NAMALWA (cell line): Measurements from ENCODE around the gene RXRG.

Experiments used
- DNase-seq: peaks from one replicate; pipeline ENCODE4 v3.0.0-alpha.2; 2015; ENCODE audit warnings: low spot score

The RXRG gene

GRCh38 chr1:165369255-165369848 is 75.6 kb downstream of the RXRG start:
- peak; percentile 72 for DNase-seq

- peak; percentile 89 for DNase-seq
These were observed 77.4 kb downstream of the RXRG start for GRCh38 chr1:165367375-165367993.

- DNase-seq, result no peak
These were observed 79.6 kb downstream of the RXRG start for GRCh38 chr1:165365341-165365740.

GRCh38 chr1:165364568-165365133 is 80.3 kb downstream of the RXRG start:
- no peak for DNase-seq

GRCh38 chr1:165356876-165357275 is 88.0 kb downstream of the RXRG start:
- DNase-seq, result no peak

- DNase-seq, result no peak
These were observed 88.7 kb downstream of the RXRG start, which contains the start of gene LMX1A for GRCh38 chr1:165355977-165356811. Gene LMX1A, minus strand, starts transcription at chr1:165356715. Its CDS starts 1,156 bp downstream, at chr1:165355559.

GRCh38 chr1:165355139-165355976 is 89.6 kb downstream of the RXRG start:
- DNase-seq, result no peak

GRCh38 chr1:165354739-165355138 is 90.2 kb downstream of the RXRG start:
- DNase-seq, result no peak

GRCh38 chr1:165353731-165354671 is 90.9 kb downstream of the RXRG start:
- no peak for DNase-seq

GRCh38 chr1:165352442-165353293 is 92.3 kb downstream of the RXRG start:
- no peak for DNase-seq

- DNase-seq, result no peak
These were observed 93.0 kb downstream of the RXRG start for GRCh38 chr1:165351863-165352441.
